GF-D8 (cell line): ENCODE measurements around the gene MAP2.

Experiments
- DNase-seq: peaks from one replicate; lab custom pipeline; 2025; lab: John Stamatoyannopoulos, UW

MAP2 gene

GRCh38 chr2:209726311-209726710, 302.5 kb downstream of the MAP2 start:
- no peak for DNase-seq

DNA sequence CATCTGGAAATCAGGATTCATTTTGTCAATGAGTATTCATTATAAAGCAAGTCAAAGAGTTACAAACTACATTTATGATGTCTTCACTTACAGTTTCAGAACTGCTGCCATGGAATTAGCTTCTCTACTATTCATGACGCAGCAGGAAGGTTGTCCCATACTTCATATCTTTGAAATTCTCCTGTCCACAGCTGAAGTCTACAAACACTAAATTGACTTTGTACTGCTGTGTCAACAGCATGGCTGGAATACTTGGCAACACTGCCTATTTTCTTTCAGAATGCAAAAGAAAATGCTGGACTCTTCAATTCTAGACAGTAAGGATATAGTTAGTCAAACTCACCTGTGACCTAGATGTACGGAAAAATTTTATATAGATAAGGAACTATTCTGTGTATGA, 303.2 kb downstream of the MAP2 start:
- no peak for DNase-seq

GRCh38 chr2:209734805-209735204, 311.0 kb downstream of the MAP2 start:
- no peak for DNase-seq

DNA sequence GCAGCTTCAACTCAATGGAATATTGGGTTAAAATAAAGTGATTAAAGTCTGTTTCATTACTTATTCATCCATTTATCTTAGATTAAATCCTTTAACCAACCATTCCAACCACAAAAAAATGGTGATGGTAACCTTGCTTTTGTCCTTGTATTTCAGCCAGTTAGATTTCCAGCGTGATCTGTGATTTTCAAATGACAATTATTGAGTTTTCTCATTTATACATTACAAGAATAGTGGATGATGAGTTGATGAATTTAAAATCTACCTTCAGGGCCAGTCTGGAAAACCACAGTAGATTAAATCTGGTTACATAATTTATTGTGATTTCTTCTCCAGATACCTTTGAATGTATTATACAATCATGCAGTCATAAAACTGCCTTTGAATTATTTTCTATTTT, 318.1 kb downstream of the MAP2 start:
- no peak for DNase-seq

- DNase-seq, result no peak
Observed at GRCh38 chr2:209753020-209753419, 329.2 kb downstream of the MAP2 start.

- no peak for DNase-seq
Observed at GRCh38 chr2:209757163-209757562, 333.3 kb downstream of the MAP2 start.

GRCh38 chr2:209761566-209761965, 337.7 kb downstream of the MAP2 start:
- no peak for DNase-seq

- no peak for DNase-seq
Observed at GRCh38 chr2:209762563-209762962, 338.7 kb downstream of the MAP2 start.

GRCh38 chr2:209763106-209763505, 339.3 kb downstream of the MAP2 start:
- DNase-seq, result no peak

DNA sequence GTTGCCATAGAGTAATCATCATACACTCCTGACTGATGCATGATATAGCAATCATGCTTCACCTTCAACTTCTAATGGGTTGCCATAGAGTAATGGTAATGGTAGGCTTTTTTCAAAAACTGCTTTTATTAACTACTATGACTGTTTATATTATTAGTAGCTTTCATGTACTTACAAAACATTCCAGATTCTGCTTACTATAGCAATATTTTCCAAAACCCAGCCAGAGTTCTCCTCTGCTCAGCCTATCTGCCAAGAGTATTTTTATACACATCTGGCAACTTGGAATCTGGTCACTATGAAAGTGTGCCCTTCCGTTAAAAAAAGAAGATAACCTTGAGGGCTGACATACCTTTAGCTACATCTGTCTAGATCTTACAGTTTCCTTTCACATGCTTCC, 342.8 kb downstream of the MAP2 start:
- DNase-seq, result no peak

DNA sequence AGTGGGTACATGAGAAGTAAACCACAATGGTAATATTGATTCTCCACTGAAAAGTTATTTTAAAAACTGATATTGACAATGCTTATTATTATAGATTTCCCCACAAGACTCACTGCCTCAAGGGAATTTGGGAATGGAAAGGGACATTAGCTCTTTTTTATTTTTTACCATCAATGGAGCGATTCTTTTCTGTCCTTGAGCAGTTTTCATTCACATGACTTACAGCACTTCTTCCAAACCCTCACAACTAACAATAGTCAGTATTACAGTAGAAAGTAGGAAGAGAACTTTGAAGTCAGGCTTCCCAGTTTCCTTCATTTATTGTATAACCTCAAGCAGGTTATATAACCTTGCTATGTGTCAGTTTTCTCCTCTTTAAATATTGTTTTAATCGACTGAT, 343.5 kb downstream of the MAP2 start:
- DNase-seq, result no peak

- DNase-seq, result no peak
Observed at GRCh38 chr2:209768557-209768956, 344.7 kb downstream of the MAP2 start.

GRCh38 chr2:209771474-209772289, 347.8 kb downstream of the MAP2 start, which contains the start of gene UNC80:
Gene UNC80 (plus strand): TSS chr2:209771832. CDS start chr2:209772073, 241 bp downstream.
- DNase-seq, result no peak

DNA sequence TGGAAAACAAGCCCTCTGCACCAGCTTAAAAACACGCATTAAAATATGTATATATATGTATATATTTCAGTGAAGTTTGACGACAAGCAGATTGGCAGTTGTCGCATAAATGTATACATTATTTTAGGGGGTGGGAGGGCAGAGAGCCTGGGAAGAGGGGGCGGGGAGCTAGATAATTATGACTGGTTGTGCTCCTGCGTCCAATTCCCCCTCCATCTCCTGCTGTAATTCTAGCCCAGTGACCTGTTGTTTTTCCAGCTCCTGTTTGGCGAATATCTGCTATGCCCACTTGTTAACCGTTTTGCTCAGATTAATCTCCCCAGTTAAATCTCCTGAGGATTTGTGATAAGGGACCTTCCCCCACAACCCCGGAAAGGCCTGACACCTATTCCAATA, 348.4 kb downstream of the MAP2 start:
- DNase-seq, result no peak

DNA sequence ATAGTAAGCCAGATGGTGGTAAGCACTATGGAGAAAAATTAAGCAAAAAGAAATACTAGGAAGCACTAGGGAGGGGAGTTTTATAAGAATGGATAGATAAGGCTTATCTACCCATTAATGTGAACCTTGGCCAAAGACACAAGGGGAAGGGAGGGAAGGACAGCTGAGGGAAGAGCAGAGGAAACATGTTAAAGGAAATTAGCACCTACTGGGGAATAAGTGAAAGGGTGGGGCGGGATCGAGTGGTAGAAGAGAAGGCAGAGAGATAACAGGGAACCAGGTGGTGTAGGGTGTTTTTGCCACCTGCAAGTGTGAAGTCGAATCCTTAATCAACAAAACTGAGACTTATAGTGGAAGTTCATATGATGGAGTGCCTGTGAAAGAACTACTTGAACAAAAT, 349.5 kb downstream of the MAP2 start:
- no peak for DNase-seq
